Thyroid gland (tissue), 4 donors: ENCODE results near the gene PDE4B.

Experiments
- POLR2A ChIP-seq, 2 donors: fragments of 450-650 bp; IDR thresholded peaks; one replicate each; pipeline ENCODE4 v1.6.1; 2017; ENCODE audit warnings: antibody characterized with exemption in 2 of 2, mild to moderate bottlenecking in 2 of 2, moderate library complexity in 1 of 2
- TF ChIP-seq, protein P1 (sequence below), 6 experiments: fragments of 200-600 bp in 3 of 6; fragments of 450-650 bp in 3 of 6; sonication (generic) in 3 of 6; IDR thresholded peaks; one replicate each; pipeline ENCODE4 v1.5.1; 2016 to 2019; ENCODE audit warnings: antibody characterized with exemption in 6 of 6, mild to moderate bottlenecking in 2 of 6, inconsistent platforms in 1 of 6, moderate library complexity in 1 of 6

DNA sequence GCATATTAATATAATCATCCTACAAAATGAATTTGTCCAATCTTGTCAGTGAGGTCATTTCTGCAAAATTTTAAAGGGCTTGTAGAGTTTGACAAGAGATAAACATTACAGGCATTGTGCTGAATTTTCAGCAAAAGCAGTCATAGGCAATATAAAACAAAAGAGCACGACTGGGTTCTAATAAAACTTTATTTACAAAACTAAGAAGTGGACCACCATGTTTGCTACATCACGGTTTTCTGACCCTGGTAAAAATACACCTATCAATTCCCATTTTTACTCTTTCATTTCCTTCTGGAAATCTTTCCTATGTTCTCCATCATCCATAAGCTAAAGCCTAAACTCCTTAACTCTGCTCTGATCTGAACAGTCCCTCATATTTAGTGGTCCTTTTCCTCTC lies 511.4 kb downstream of the PDE4B start:
- TF ChIP-seq, protein P1, sequence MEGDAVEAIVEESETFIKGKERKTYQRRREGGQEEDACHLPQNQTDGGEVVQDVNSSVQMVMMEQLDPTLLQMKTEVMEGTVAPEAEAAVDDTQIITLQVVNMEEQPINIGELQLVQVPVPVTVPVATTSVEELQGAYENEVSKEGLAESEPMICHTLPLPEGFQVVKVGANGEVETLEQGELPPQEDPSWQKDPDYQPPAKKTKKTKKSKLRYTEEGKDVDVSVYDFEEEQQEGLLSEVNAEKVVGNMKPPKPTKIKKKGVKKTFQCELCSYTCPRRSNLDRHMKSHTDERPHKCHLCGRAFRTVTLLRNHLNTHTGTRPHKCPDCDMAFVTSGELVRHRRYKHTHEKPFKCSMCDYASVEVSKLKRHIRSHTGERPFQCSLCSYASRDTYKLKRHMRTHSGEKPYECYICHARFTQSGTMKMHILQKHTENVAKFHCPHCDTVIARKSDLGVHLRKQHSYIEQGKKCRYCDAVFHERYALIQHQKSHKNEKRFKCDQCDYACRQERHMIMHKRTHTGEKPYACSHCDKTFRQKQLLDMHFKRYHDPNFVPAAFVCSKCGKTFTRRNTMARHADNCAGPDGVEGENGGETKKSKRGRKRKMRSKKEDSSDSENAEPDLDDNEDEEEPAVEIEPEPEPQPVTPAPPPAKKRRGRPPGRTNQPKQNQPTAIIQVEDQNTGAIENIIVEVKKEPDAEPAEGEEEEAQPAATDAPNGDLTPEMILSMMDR (IDR thresholded peaks at IDR 0.05) = no peak
- TF ChIP-seq POLR2A (IDR thresholded peaks at IDR 0.05) = no peak
